GM19193 (cell line): ENCODE data around the gene ARHGAP22.

Experiments
- POLR2A ChIP-seq: IDR thresholded peaks from 4 replicates; pipeline ENCODE4 v1.6.1; 2011; ENCODE audit not compliant: insufficient read depth, insufficient read length; ENCODE audit errors: extremely low read depth

ARHGAP22 gene

GRCh38 chr10:48526011-48526821, 78.7 kb downstream of the ARHGAP22 start:
- no peak for TF ChIP-seq POLR2A

- no peak for TF ChIP-seq POLR2A
Observed at GRCh38 chr10:48525113-48525512, 79.8 kb downstream of the ARHGAP22 start.

- no peak for TF ChIP-seq POLR2A
Observed at GRCh38 chr10:48523820-48524758, 80.8 kb downstream of the ARHGAP22 start.

- no peak for TF ChIP-seq POLR2A
Observed at GRCh38 chr10:48523212-48523819, 81.6 kb downstream of the ARHGAP22 start.

GRCh38 chr10:48522011-48522765, 82.7 kb downstream of the ARHGAP22 start:
- no peak for TF ChIP-seq POLR2A

GRCh38 chr10:48520594-48520993, 84.3 kb downstream of the ARHGAP22 start:
- TF ChIP-seq POLR2A, result no peak

GRCh38 chr10:48520184-48520506, 84.7 kb downstream of the ARHGAP22 start:
- TF ChIP-seq POLR2A, result no peak

DNA sequence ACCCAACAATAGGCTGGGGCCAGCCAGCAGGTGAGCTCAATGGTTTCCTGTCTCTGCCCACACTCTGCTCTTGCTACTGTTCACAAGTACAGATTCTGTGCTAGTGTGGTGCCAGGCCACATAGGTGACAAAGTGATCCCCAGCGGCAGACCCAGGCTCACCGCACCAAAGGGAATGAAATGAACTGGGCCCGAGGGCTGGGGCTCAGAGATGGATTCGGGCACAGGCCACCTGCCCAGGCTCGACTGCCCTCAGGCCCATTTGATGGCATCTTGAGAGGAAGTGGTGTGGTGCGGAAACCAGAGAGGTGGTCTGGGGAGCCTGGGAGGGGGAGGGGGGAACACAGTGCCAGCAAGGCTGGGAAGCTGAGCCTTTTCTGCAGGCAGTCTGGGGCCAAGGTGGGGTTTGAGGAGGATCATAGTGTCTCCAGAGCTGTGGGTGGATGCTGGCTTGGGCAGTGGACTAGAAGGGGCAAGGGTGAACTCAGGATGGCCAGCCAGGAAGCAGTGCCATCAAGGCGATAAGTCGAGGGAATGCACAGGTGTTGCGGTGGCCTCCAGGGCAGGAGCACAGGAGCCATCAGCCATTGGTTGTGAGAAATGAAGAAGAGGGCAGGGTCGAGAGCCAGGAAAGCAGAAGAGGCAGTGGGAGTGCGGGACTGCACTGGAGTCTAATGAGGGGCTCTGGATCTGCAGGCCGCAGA, 85.2 kb downstream of the ARHGAP22 start:
- no peak for TF ChIP-seq POLR2A

GRCh38 chr10:48518986-48519385, 85.9 kb downstream of the ARHGAP22 start:
- TF ChIP-seq POLR2A, result no peak

GRCh38 chr10:48517911-48518811, 86.7 kb downstream of the ARHGAP22 start:
- no peak for TF ChIP-seq POLR2A

- TF ChIP-seq POLR2A, result no peak
Observed at GRCh38 chr10:48517482-48517881, 87.4 kb downstream of the ARHGAP22 start.

- TF ChIP-seq POLR2A, result no peak
Observed at GRCh38 chr10:48516911-48517310, 88.0 kb downstream of the ARHGAP22 start.

DNA sequence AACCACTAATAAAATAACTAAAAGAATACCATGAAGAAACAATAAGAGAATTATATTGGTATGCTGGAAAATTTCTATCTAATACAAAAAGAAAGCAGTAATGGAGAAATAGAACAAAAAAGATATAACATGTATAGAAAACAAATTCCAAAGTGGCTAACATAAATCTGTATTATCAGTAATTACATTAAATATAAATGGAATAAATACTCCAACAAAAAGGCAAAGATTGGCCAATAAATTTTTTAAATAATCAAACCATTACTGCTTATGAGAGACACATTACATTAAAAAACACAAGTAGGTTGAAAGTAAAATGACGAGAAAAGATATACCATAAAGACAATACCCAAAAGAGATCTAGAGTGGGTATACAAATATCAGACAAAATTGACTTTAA, 90.0 kb downstream of the ARHGAP22 start:
- TF ChIP-seq POLR2A, result no peak
